Neural crest cell (in vitro differentiated cells): Measurements from ENCODE around the gene NANP. TPM values are rescaled to one million over a fixed set of nuclear protein-coding genes. Genes with fewer than 3 reads are reported as not detected.

Source experiments
- DNase-seq: peaks from one replicate; pipeline ENCODE4 v3.0.0; 2021; ENCODE audit warnings: low read depth, mixed read lengths, low spot score
- H3K27ac Mint-ChIP-seq: one replicate; pipeline ENCODE4 v1.8.0; 2021; ENCODE audit warnings: mild to moderate bottlenecking, mixed read lengths; ENCODE audit not compliant: unreplicated experiment
- H3K27me3 Mint-ChIP-seq: 2 replicates; pipeline ENCODE4 v1.8.0; 2021; ENCODE audit warnings: low read depth, mild to moderate bottlenecking, mixed read lengths
- H3K36me3 Mint-ChIP-seq: 2 replicates; pipeline ENCODE4 v1.8.0; 2021; ENCODE audit warnings: low read depth, mild to moderate bottlenecking, mixed read lengths
- H3K4me1 Mint-ChIP-seq: 2 replicates; pipeline ENCODE4 v1.8.0; 2021; ENCODE audit warnings: mixed read lengths
- H3K4me3 Mint-ChIP-seq: one replicate; pipeline ENCODE4 v1.8.0; 2021; ENCODE audit warnings: mild to moderate bottlenecking, mixed read lengths
- H3K9me3 Mint-ChIP-seq: 2 replicates; pipeline ENCODE4 v1.8.0; 2021; ENCODE audit warnings: mixed read lengths
- CTCF ChIP-seq: fragments of 200-600 bp; sonication (generic); conservative IDR thresholded peaks from 2 replicates; pipeline ENCODE4 v1.5.0; 2021; ENCODE audit warnings: antibody characterized with exemption, mild to moderate bottlenecking
- total RNA-seq: library from RNA; stranded (reverse); gene quantifications from 2 replicates; pipeline ENCODE4 v1.2.1, GENCODE V29; 2021

The NANP gene
- total RNA-seq, 1 donor from 2014 or later = 9.0 TPM

- H3K4me1 Mint-ChIP-seq = peaks cover 27% of the 10 kb centered on the region
- H3K36me3 Mint-ChIP-seq = peaks cover 7% of the 10 kb centered on the region
- no peaks in the 10 kb centered on the region for H3K9me3 Mint-ChIP-seq
- no peak for TF ChIP-seq CTCF
- peak overlapping the region; percentile 87 for H3K4me3 Mint-ChIP-seq
- peak overlapping the region; percentile 25 for H3K27ac Mint-ChIP-seq
- no peak for DNase-seq
- no peaks in the 10 kb centered on the region for H3K27me3 Mint-ChIP-seq
Measured at GRCh38 chr20:25622450-25623224, 1.2 kb downstream of the NANP start.

- Mint-ChIP-seq H3K4me3 (peak overlapping the region; percentile 87), H3K27ac (no peak overlapping the region), H3K9me3 (no peaks in the 10 kb centered on the region), H3K36me3 (peaks cover 7% of the 10 kb centered on the region), H3K4me1 (peaks cover 27% of the 10 kb centered on the region), H3K27me3 (no peaks in the 10 kb centered on the region)
- DNase-seq = no peak
- no peak for TF ChIP-seq CTCF
Measured at GRCh38 chr20:25622049-25622448, 1.8 kb downstream of the NANP start.

GRCh38 chr20:25619514-25619913 lies 4.3 kb downstream of the NANP start:
- Mint-ChIP-seq H3K27me3 (no peaks in the 10 kb centered on the region), H3K4me1 (peaks cover 25% of the 10 kb centered on the region), H3K36me3 (peaks cover 6% of the 10 kb centered on the region), H3K27ac (no peak overlapping the region), H3K9me3 (no peaks in the 10 kb centered on the region), H3K4me3 (no peak overlapping the region)
- no peak for TF ChIP-seq CTCF
- DNase-seq = no peak

- Mint-ChIP-seq H3K4me3 (no peak overlapping the region), H3K36me3 (peaks cover 8% of the 10 kb centered on the region), H3K27me3 (no peaks in the 10 kb centered on the region), H3K4me1 (no peaks in the 10 kb centered on the region), H3K9me3 (no peaks in the 10 kb centered on the region), H3K27ac (no peak overlapping the region)
- DNase-seq = no peak
- no peak for TF ChIP-seq CTCF
Measured at GRCh38 chr20:25608774-25609173, 15.0 kb downstream of the NANP start.

- TF ChIP-seq CTCF = no peak
- no peak overlapping the region for H3K27ac Mint-ChIP-seq
Measured at GRCh38 chr20:25606094-25606695, 17.6 kb downstream of the NANP start.

More at GRCh38 chr20:25606094-25606695, 17.6 kb downstream of the NANP start:
- no peaks in the 10 kb centered on the region for H3K27me3 Mint-ChIP-seq
- H3K9me3 Mint-ChIP-seq = peaks cover 2% of the 10 kb centered on the region
- DNase-seq = no peak
- H3K4me1 Mint-ChIP-seq = no peaks in the 10 kb centered on the region
- H3K4me3 Mint-ChIP-seq = no peak overlapping the region
- H3K36me3 Mint-ChIP-seq = peaks cover 2% of the 10 kb centered on the region
